Measurements from ENCODE around the gene DSCAML1.

Gene DSCAML1

GRCh38 chr11:117627259-117627658, 169.8 kb downstream of the DSCAML1 start:
- no peak overlapping the region for H3K4me3 ChIP-seq (replicated peaks; ENCODE audit: low read depth, low read length)
- no peak for DNase-seq (ENCODE audit: low read depth)
- TF ChIP-seq CTCF (IDR thresholded peaks at IDR 0.05; ENCODE audit: low read length, missing control alignments), result no peak

- no peak overlapping the region for H3K4me3 ChIP-seq (replicated peaks; ENCODE audit: low read depth, low read length)
- TF ChIP-seq CTCF (IDR thresholded peaks at IDR 0.05; ENCODE audit: low read length, missing control alignments), result no peak
- DNase-seq (ENCODE audit: low read depth), result no peak
Observed at GRCh38 chr11:117626576-117626975, 170.4 kb downstream of the DSCAML1 start.

GRCh38 chr11:117625237-117625636, 171.8 kb downstream of the DSCAML1 start:
- H3K4me3 ChIP-seq (replicated peaks; ENCODE audit: low read depth, low read length), result no peak overlapping the region
- no peak for TF ChIP-seq CTCF (IDR thresholded peaks at IDR 0.05; ENCODE audit: low read length, missing control alignments)
- no peak for DNase-seq (ENCODE audit: low read depth)

GRCh38 chr11:117623831-117624271, 173.2 kb downstream of the DSCAML1 start:
- DNase-seq (ENCODE audit: low read depth), result no peak
- no peak for TF ChIP-seq CTCF (IDR thresholded peaks at IDR 0.05; ENCODE audit: low read length, missing control alignments)

GRCh38 chr11:117621226-117621625, 175.8 kb downstream of the DSCAML1 start:
- TF ChIP-seq CTCF (IDR thresholded peaks at IDR 0.05; ENCODE audit: low read length, missing control alignments), result peak; percentile 61
- peak; percentile 23 for DNase-seq (ENCODE audit: low read depth)
- H3K4me3 ChIP-seq (replicated peaks; ENCODE audit: low read depth, low read length), result no peak overlapping the region

More at GRCh38 chr11:117623831-117624271, 173.2 kb downstream of the DSCAML1 start:
- no peak overlapping the region for H3K4me3 ChIP-seq (replicated peaks; ENCODE audit: low read depth, low read length)

GRCh38 chr11:117620659-117621058, 176.4 kb downstream of the DSCAML1 start:
- no peak overlapping the region for H3K4me3 ChIP-seq (replicated peaks; ENCODE audit: low read depth, low read length)
- TF ChIP-seq CTCF (IDR thresholded peaks at IDR 0.05; ENCODE audit: low read length, missing control alignments), result no peak
- no peak for DNase-seq (ENCODE audit: low read depth)

- H3K4me3 ChIP-seq (replicated peaks; ENCODE audit: low read depth, low read length), result no peak overlapping the region
- DNase-seq (ENCODE audit: low read depth), result no peak
- no peak for TF ChIP-seq CTCF (IDR thresholded peaks at IDR 0.05; ENCODE audit: low read length, missing control alignments)
Observed at GRCh38 chr11:117620086-117620485, 176.9 kb downstream of the DSCAML1 start.
